GM12891 (cell line): ENCODE results near the gene BTG1.

Experiments
- PAX5 ChIP-seq: IDR thresholded peaks from 2 replicates; pipeline ENCODE4 v1.6.1; 2011; ENCODE audit warnings: low read length, moderate library complexity, mild to moderate bottlenecking; ENCODE audit not compliant: insufficient read depth, severe bottlenecking
- POLR2A ChIP-seq: IDR thresholded peaks from 2 replicates; pipeline ENCODE4 v1.6.1; 2011; ENCODE audit warnings: low read depth, low read length, control low read depth
- POLR2AphosphoS5 ChIP-seq: IDR thresholded peaks from 2 replicates; pipeline ENCODE4 v1.6.1; 2011; ENCODE audit warnings: low read depth, low read length, control low read depth
- POU2F2 ChIP-seq: IDR thresholded peaks from 2 replicates; pipeline ENCODE4 v1.6.1; 2011; ENCODE audit warnings: low read depth, mild to moderate bottlenecking, control low read depth, low read length, moderate library complexity
- SPI1 ChIP-seq: IDR thresholded peaks from 2 replicates; pipeline ENCODE4 v1.6.1; 2011; ENCODE audit warnings: low read depth, low read length, control low read depth
- TAF1 ChIP-seq: IDR thresholded peaks from 2 replicates; pipeline ENCODE4 v1.6.1; 2011; ENCODE audit warnings: low read depth, low read length, control low read depth

- TF ChIP-seq POLR2A (peak; percentile 52), TAF1 (no peak), POLR2AphosphoS5 (no peak), POU2F2 (no peak), PAX5 (no peak), SPI1 (no peak)
These were observed 16.0 kb downstream of the BTG1 start for GRCh38 chr12:92129609-92130008.
